OCI-LY3 (cell line): ENCODE measurements around the gene CHRD.

ENCODE experiments used
- CTCF ChIP-seq: fragments of 200-600, 300-600 bp; sonication (generic); IDR thresholded peaks from 2 replicates; pipeline ENCODE4 v1.5.1; 2014; ENCODE audit warnings: antibody characterized with exemption, low read length, low read depth
- EZH2phosphoT487 ChIP-seq: fragments of 200-600 bp; shearing (Covaris generic); IDR thresholded peaks from 2 replicates; pipeline ENCODE4 v1.6.1; 2018; ENCODE audit warnings: antibody characterized with exemption, mixed run types, low read depth

- no peak for TF ChIP-seq CTCF
- TF ChIP-seq EZH2phosphoT487, result no peak
These were observed 46.2 kb upstream of the CHRD start for GRCh38 chr3:184333700-184334099.
